IgD-negative memory B cell (primary cell): ENCODE results near the gene DENND1A. TPM values are rescaled to one million over a fixed set of nuclear protein-coding genes. Genes with fewer than 3 reads are reported as not detected.
"Not testable (repeated sequence)": the region's sequence is repeated elsewhere in the genome, so short reads cannot be mapped to it uniquely, and the experiment has no call there.

ENCODE experiments used
- H3K27ac Mint-ChIP-seq, 3 donors: one replicate each; pipeline ENCODE4 v1.8.0; 2020 to 2022; ENCODE audit warnings: mild to moderate bottlenecking in 3 of 3, mixed read lengths in 3 of 3, moderate library complexity in 1 of 3
- H3K27me3 Mint-ChIP-seq: one replicate; pipeline ENCODE4 v1.8.0; 2021; ENCODE audit warnings: mixed read lengths
- H3K36me3 Mint-ChIP-seq: one replicate; pipeline ENCODE4 v1.8.0; 2020; ENCODE audit warnings: mild to moderate bottlenecking, mixed read lengths
- H3K4me1 Mint-ChIP-seq, 3 donors: one replicate each; pipeline ENCODE4 v1.8.0; 2020 to 2022; ENCODE audit warnings: mixed read lengths in 3 of 3, mild to moderate bottlenecking in 1 of 3
- H3K4me3 Mint-ChIP-seq, 4 donors: one replicate each; pipeline ENCODE4 v1.8.0; 2020 to 2022; ENCODE audit warnings: mild to moderate bottlenecking in 4 of 4, mixed read lengths in 4 of 4, moderate library complexity in 3 of 4
- H3K9me3 Mint-ChIP-seq, 3 donors: one replicate each; pipeline ENCODE4 v1.8.0; 2020 to 2021; ENCODE audit warnings: mixed read lengths in 3 of 3, mild to moderate bottlenecking in 1 of 3
- polyA plus RNA-seq: library from polyadenylated mRNA; unstranded; fragments of 300-500 nt; fragmentation: Illumina TruSeq; gene quantifications from one replicate; pipeline ENCODE4 v1.2.3, GENCODE V29; 2021

DENND1A gene
- polyA plus RNA-seq, 1 donor from 2014 or later = 6.4 TPM

DNA sequence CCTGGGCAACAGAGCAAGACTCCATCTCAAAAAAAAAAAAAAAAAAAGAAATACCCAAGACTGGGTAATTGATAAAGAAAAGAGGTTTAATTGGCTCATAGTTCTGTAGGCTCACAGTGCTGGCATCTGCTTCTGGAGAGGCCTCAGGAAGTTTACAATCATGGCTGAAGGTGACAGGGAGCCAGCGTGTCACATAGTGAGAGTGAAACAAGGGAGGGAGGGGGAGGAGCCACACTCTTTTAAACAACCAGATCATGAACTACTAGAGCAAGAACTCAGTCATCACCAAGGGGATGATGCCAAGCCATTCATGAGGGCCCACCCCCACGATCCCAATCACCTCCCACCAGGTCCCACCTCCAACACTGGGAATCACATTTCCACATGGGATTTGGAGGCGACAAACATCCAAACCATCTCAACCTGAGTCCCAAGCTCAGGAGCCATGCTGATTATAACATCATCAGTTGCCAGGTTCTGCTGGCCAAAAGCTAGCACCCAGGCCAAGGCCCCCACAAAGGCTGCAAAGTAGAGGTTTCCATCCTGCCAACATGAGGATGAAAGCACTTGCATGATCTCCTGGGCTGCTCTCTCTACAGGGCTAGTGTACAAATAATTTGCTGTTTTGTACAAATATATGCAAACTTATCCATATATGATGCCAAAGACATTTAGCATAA lies 15.3 kb downstream of the DENND1A start:
- Mint-ChIP-seq H3K9me3 (peaks cover 0 to 2% (median 0%) of the 10 kb centered on the region in 3 donors), H3K4me1 (peaks cover 0 to 9% (median 4%) of the 10 kb centered on the region in 3 donors), H3K36me3 (peaks cover 2% of the 10 kb centered on the region), H3K27me3 (no peaks in the 10 kb centered on the region), H3K4me3 (peak overlapping the region in 1 of 4 donors; percentile 8), H3K27ac (peak overlapping the region in 1 of 3 donors; percentile 23)

- no peak overlapping the region for H3K4me3 Mint-ChIP-seq
- H3K27me3 Mint-ChIP-seq = no peaks in the 10 kb centered on the region
- peaks cover 4% of the 10 kb centered on the region for H3K36me3 Mint-ChIP-seq
- H3K27ac Mint-ChIP-seq = no peak overlapping the region
- peaks cover 0 to 5% (median 2%) of the 10 kb centered on the region in 3 donors for H3K4me1 Mint-ChIP-seq
- H3K9me3 Mint-ChIP-seq = peaks cover 0 to 2% (median 0%) of the 10 kb centered on the region in 3 donors
Observed at GRCh38 chr9:123912167-123912897, 17.6 kb downstream of the DENND1A start.

DNA sequence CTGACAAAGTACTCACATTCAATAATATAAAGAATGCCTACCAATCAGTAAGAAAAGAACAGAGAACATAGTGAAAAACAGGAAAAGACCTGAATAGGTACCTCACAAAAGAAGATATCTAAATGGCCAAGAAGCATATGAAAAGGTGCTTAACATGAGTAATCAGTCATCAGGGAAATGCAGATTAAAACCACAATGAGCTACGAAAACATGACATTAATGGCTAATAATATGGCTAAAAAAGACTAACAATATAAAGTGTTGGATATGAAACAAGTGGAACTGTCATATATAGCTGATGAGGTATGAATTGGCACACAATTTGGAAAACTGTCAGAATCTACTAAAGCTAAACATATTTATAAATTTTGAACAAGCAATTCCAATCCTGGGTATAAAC lies 18.9 kb downstream of the DENND1A start:
- peaks cover 0 to 2% (median 0%) of the 10 kb centered on the region in 3 donors for H3K9me3 Mint-ChIP-seq
- H3K36me3 Mint-ChIP-seq = peaks cover 4% of the 10 kb centered on the region

DNA sequence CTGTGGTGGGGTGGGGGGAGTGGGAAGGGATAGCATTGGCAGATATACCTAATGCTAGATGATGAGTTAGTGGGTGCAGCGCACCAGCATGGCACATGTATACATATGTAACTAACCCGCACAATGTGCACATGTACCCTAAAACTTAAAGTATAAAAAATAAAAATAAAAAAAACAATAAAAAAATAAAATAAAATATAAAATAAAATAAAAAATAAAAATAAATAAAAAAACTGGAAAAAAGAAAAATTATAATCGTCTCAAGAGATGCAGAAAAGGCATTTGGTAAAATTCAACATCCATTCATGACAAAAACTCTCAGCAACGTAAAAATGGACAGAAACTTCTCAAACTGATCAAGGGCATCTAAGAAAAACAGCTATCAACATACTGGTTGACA lies 20.7 kb downstream of the DENND1A start:
- not testable (repeated sequence) for H3K4me1 Mint-ChIP-seq, H3K4me3 Mint-ChIP-seq, H3K36me3 Mint-ChIP-seq, H3K27me3 Mint-ChIP-seq, H3K27ac Mint-ChIP-seq, H3K9me3 Mint-ChIP-seq

More for the DNA sequence above, 18.9 kb downstream of the DENND1A start:
- Mint-ChIP-seq H3K27ac (peak overlapping the region in 1 of 3 donors; percentile 17), H3K27me3 (no peaks in the 10 kb centered on the region), H3K4me3 (peak overlapping the region in 1 of 4 donors; percentile 27), H3K4me1 (peaks cover 0 to 5% (median 2%) of the 10 kb centered on the region in 3 donors)

DNA sequence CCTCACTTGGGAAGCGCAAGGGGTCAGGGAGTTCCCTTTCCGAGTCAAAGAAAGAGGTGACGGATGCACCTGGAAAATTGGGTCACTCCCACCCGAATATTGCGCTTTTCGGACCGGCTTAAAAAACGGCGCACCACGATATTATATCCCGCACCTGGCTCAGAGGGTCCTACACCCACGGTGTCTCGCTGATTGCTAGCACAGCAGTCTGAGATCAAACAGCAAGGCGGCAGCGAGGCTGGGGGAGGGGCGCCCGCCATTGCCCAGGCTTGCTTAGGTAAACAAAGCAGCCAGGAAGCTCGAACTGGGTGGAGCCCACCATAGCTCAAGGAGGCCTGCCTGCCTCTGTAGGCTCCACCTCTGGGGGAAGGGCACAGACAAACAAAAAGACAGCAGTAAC lies 26.4 kb downstream of the DENND1A start:
- not testable (repeated sequence) for H3K27ac Mint-ChIP-seq, H3K27me3 Mint-ChIP-seq, H3K4me3 Mint-ChIP-seq, H3K36me3 Mint-ChIP-seq, H3K9me3 Mint-ChIP-seq
- peaks cover 6 to 11% (median 8%) of the 10 kb centered on the region in 3 donors for H3K4me1 Mint-ChIP-seq

- Mint-ChIP-seq H3K27ac (peak overlapping the region in 1 of 3 donors; percentile 20), H3K27me3 (no peaks in the 10 kb centered on the region), H3K4me1 (peaks cover 0 to 18% (median 8%) of the 10 kb centered on the region in 3 donors), H3K4me3 (no peak overlapping the region), H3K9me3 (no peaks in the 10 kb centered on the region), H3K36me3 (peaks cover 3% of the 10 kb centered on the region)
Observed at GRCh38 chr9:123894822-123895221, 35.1 kb downstream of the DENND1A start.

- Mint-ChIP-seq H3K27ac (no peak overlapping the region), H3K4me3 (no peak overlapping the region), H3K27me3 (no peaks in the 10 kb centered on the region), H3K36me3 (peaks cover 3% of the 10 kb centered on the region), H3K4me1 (peaks cover 0 to 16% (median 8%) of the 10 kb centered on the region in 3 donors), H3K9me3 (no peaks in the 10 kb centered on the region)
Observed at GRCh38 chr9:123893831-123894460, 36.0 kb downstream of the DENND1A start.

DNA sequence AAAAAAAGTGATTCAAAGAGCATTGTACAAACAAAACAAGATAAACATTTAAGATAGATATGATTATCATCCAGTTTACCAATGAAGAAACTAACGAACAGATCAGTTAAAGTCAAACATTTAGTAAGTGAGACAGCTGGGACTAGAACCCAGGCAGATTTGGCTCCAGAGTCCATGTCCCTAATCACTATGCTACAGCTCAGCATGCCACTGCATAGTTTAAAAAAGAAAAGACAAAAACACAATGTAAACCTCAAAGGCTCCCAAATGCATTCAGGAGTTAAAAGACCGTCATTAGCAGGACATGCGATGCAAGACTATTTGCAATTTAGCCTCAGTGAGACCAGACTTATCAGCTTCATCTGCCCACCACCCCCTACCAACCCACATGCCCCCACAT lies 36.8 kb downstream of the DENND1A start:
- peaks cover 0 to 14% (median 8%) of the 10 kb centered on the region in 3 donors for H3K4me1 Mint-ChIP-seq
- no peak overlapping the region for H3K4me3 Mint-ChIP-seq
- H3K36me3 Mint-ChIP-seq = peaks cover 6% of the 10 kb centered on the region
- peaks cover 0 to 4% (median 0%) of the 10 kb centered on the region in 3 donors for H3K9me3 Mint-ChIP-seq
- no peaks in the 10 kb centered on the region for H3K27me3 Mint-ChIP-seq
- no peak overlapping the region for H3K27ac Mint-ChIP-seq

DNA sequence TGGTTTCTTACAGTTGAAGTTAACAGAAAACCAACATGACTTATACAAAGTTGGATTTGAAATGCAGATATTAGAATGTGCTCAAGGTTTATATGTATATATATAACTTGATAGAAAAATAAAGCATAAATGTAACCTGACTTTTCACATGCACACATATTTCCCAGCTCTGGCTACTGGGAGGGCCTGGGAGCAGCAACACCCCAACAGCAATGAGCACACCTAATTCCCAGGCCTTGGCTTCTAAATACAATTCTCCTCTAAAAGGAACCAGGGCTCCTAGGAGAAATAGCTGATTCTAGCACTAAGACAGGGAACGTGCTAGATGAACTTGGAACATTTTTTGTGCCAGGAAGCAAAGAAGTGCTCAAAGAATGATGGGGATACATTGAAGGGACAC lies 42.1 kb downstream of the DENND1A start:
- Mint-ChIP-seq H3K27me3 (no peaks in the 10 kb centered on the region), H3K36me3 (peaks cover 8% of the 10 kb centered on the region), H3K4me1 (peaks cover 4 to 5% (median 5%) of the 10 kb centered on the region in 3 donors), H3K27ac (no peak overlapping the region), H3K4me3 (no peak overlapping the region), H3K9me3 (peaks cover 0 to 4% (median 0%) of the 10 kb centered on the region in 3 donors)

DNA sequence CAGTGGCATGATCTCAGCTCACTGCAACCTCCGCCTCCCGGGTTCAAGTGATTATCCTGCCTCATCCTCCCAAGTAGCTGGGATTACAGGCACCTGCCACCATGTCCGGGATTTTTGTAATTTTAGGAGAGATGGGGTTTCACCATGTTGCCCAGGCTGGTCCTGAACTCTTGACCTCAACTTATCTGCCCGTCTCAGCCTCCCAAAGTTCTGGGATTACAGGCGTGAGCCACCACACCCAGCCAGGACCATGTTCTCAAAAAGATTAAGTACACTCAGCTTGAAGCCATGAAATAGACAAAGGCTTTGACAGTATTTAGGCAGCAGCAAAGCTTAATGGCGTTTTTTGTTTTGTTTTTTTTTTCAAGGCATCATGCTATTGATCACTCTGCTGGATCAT lies 44.1 kb downstream of the DENND1A start:
- not testable (repeated sequence) for H3K27me3 Mint-ChIP-seq, H3K27ac Mint-ChIP-seq, H3K4me3 Mint-ChIP-seq, H3K9me3 Mint-ChIP-seq
- Mint-ChIP-seq H3K36me3 (peaks cover 11% of the 10 kb centered on the region), H3K4me1 (peaks cover 5 to 12% (median 7%) of the 10 kb centered on the region in 3 donors)

- peaks cover 5 to 12% (median 7%) of the 10 kb centered on the region in 3 donors for H3K4me1 Mint-ChIP-seq
- H3K36me3 Mint-ChIP-seq = peaks cover 10% of the 10 kb centered on the region
- H3K9me3 Mint-ChIP-seq = peaks cover 0 to 4% (median 0%) of the 10 kb centered on the region in 3 donors
- no peaks in the 10 kb centered on the region for H3K27me3 Mint-ChIP-seq
- no peak overlapping the region for H3K4me3 Mint-ChIP-seq
- no peak overlapping the region for H3K27ac Mint-ChIP-seq
Observed at GRCh38 chr9:123883634-123884033, 46.3 kb downstream of the DENND1A start.

GRCh38 chr9:123881604-123882003 lies 48.3 kb downstream of the DENND1A start:
- Mint-ChIP-seq H3K4me3 (no peak overlapping the region), H3K4me1 (peaks cover 5 to 12% (median 7%) of the 10 kb centered on the region in 3 donors), H3K27ac (peak overlapping the region in 1 of 3 donors; percentile 41)

DNA sequence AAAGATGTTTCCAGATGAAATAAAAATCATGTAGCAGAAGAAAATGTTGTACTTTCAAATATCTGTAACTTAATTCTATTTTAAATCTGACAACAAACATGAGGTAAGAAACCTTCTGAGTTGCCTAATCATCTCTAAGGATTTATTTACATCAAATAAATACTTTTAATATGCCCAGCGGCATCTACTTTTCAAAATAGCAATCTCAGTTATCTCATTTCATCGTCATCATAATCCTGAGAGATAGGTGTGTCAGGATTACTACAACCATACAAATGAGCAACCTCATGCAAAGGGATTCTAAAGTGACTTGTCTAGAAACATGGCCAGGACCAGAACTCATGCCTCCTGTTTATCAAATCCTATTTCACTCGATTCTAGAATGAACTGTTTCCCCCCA lies 49.5 kb downstream of the DENND1A start:
- H3K4me3 Mint-ChIP-seq = no peak overlapping the region
- H3K9me3 Mint-ChIP-seq = no peaks in the 10 kb centered on the region
- no peaks in the 10 kb centered on the region for H3K27me3 Mint-ChIP-seq
- no peak overlapping the region for H3K27ac Mint-ChIP-seq
- peaks cover 3 to 10% (median 7%) of the 10 kb centered on the region in 3 donors for H3K4me1 Mint-ChIP-seq
- H3K36me3 Mint-ChIP-seq = peaks cover 8% of the 10 kb centered on the region

More at GRCh38 chr9:123881604-123882003, 48.3 kb downstream of the DENND1A start:
- Mint-ChIP-seq H3K36me3 (peaks cover 5% of the 10 kb centered on the region), H3K27me3 (no peaks in the 10 kb centered on the region), H3K9me3 (no peaks in the 10 kb centered on the region)

DNA sequence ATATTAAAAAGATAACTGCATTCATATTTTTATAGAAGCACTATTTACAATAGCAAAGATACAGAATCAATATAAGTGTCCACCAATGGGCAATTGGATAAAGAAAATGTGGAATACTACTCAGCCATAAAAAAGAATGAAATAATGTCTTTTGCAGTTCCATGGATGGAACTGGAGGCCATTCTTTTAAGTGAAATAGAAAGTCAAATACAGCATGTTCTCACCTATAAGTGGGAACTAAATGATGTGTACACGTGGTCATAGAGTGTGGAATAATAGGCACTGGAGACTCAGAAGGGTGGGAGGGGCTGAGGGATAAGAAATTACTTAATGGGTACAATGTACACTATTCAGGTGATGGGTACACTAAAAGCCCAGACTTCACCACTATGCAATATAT lies 53.2 kb downstream of the DENND1A start:
- Mint-ChIP-seq H3K27ac (no peak overlapping the region), H3K4me1 (peaks cover 0 to 3% (median 1%) of the 10 kb centered on the region in 3 donors), H3K27me3 (no peaks in the 10 kb centered on the region), H3K36me3 (peaks cover 14% of the 10 kb centered on the region), H3K9me3 (no peaks in the 10 kb centered on the region), H3K4me3 (no peak overlapping the region)

DNA sequence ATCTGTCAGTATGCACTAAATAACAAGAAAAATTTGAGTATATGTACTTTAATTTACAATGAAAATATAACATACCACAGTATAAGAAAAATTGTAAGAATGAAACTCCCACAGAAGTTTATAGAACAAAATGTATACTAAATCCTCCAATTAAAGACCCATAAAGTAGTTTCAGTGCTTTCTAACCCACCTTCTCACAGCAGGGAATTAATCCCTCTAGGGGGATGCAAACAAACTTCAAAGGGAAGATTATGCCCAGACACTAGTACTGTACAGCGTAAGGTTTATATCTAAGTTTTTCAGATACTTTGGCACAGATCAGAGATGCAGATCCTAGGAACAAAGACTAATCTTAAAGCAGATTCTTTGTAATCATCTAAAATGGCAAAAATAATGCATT lies 57.2 kb downstream of the DENND1A start:
- peaks cover 4 to 12% (median 4%) of the 10 kb centered on the region in 3 donors for H3K4me1 Mint-ChIP-seq
- no peaks in the 10 kb centered on the region for H3K9me3 Mint-ChIP-seq
- H3K27ac Mint-ChIP-seq = no peak overlapping the region
- H3K36me3 Mint-ChIP-seq = peaks cover 16% of the 10 kb centered on the region
- H3K4me3 Mint-ChIP-seq = no peak overlapping the region
- H3K27me3 Mint-ChIP-seq = no peaks in the 10 kb centered on the region
